ENCODE measurements around the gene WNT7A.

GRCh38 chr3:13825821-13826220, 54.0 kb downstream of the WNT7A start:
- TF ChIP-seq CTCF (IDR thresholded peaks at IDR 0.05) (no peak), POLR2A (IDR thresholded peaks at IDR 0.05) (no peak), EP300 (IDR thresholded peaks at IDR 0.05) (no peak), POLR2AphosphoS5 (IDR thresholded peaks at IDR 0.05) (no peak)

All from upper lobe of left lung (tissue), 4 donors.